Transverse colon (tissue), 4 donors: ENCODE measurements around the gene AP2S1. TPM values are rescaled to one million over a fixed set of nuclear protein-coding genes. Genes with fewer than 3 reads are reported as not detected.
A peak's percentile ranks its signal among the peaks of the same experiment; 100 is the strongest.

Source experiments
- DNase-seq: peaks from one replicate; pipeline ENCODE4 v3.0.0-alpha.2; 2019
- H3K27ac ChIP-seq, 4 donors: fragments of 200-600 bp; sonication (generic); 2 replicates each; pipeline ENCODE4 v1.5.1; 2016 to 2018; ENCODE audit warnings: inconsistent platforms in 4 of 4
- H3K27me3 ChIP-seq: fragments of 200-600 bp; sonication (generic); 2 replicates; pipeline ENCODE4 v1.5.1; 2017; ENCODE audit warnings: inconsistent platforms
- H3K36me3 ChIP-seq, 4 donors: fragments of 200-600 bp; sonication (generic); 2 replicates each; pipeline ENCODE4 v1.5.1; 2017 to 2019; ENCODE audit warnings: inconsistent platforms in 4 of 4
- H3K4me1 ChIP-seq, 4 donors: fragments of 200-600 bp; sonication (generic); 2 replicates each; pipeline ENCODE4 v1.5.1; 2017 to 2020; ENCODE audit warnings: inconsistent platforms in 4 of 4
- H3K4me3 ChIP-seq, 4 donors: fragments of 200-600 bp; sonication (generic); 1 replicate in 1 of 4; 2 replicates in 3 of 4; pipeline versions ENCODE4 v1.5.1 to v1.6.1; 2017 to 2019; ENCODE audit warnings: inconsistent platforms in 4 of 4
- H3K9me3 ChIP-seq, 2 donors: fragments of 200-600 bp; sonication (generic); 2 replicates each; pipeline ENCODE4 v1.5.1; 2017 to 2019; ENCODE audit warnings: inconsistent platforms in 2 of 2
- EP300 ChIP-seq: sonication (generic); formaldehyde crosslinking; IDR thresholded peaks from one replicate; pipeline ENCODE4 v1.6.1; 2017; ENCODE audit warnings: antibody characterized with exemption, low read depth
- POLR2A ChIP-seq: fragments of 450-650 bp; IDR thresholded peaks from one replicate; pipeline ENCODE4 v1.6.1; 2016; ENCODE audit warnings: antibody characterized with exemption, mild to moderate bottlenecking, moderate library complexity
- POLR2AphosphoS5 ChIP-seq, 3 donors: sonication (generic); formaldehyde crosslinking; IDR thresholded peaks; one replicate each; pipeline ENCODE4 v1.6.1; 2016; ENCODE audit warnings: antibody characterized with exemption in 3 of 3
- WGBS, 2 donors: methylation state at CpG; one replicate each; pipeline ENCODE4 v1.1.5; 2018; ENCODE audit warnings: low coverage in 1 of 2; 5-methylcytosine and 5-hydroxymethylcytosine counted together
- in situ Hi-C, 4 donors: fragments of 200-750 bp; cut with MboI; loops; one replicate each; pipeline versions ENCODE4 v1.15.0 to v1.15.1; 2017; ENCODE audit warnings: low sequenced_read_pairs in 3 of 4, low pct_ligation_motif_present in 1 of 4, low pct_unique_long_range_greater_than_20kb in 1 of 4
- intact Hi-C: fragments of 100-400 bp; cut with DNase I; formaldehyde crosslinking; loops from one replicate; pipeline ENCODE4 v1.15.1; 2023; ENCODE audit warnings: low total_unique reads
- total RNA-seq, 4 donors: library from RNA; depleted of rRNA; stranded (reverse); fragments of >200 nt; gene quantifications; one replicate each; pipeline ENCODE4 v1.1.0, GENCODE V29; 2016
- TF ChIP-seq, protein P1 (sequence below), 5 experiments: fragments of 200-600 bp in 3 of 5; fragments of 450-650 bp in 2 of 5; sonication (generic) in 3 of 5; IDR thresholded peaks; 1 replicate in 2 of 5; 2 replicates in 3 of 5; pipeline ENCODE4 v1.5.1; 2016 to 2017; ENCODE audit warnings: antibody characterized with exemption in 5 of 5, inconsistent platforms in 3 of 5, mild to moderate bottlenecking in 2 of 5, moderate library complexity in 1 of 5

AP2S1 gene
- total RNA-seq, 4 donors from 2014 or later, result 50.1 to 96.9 (median 61.2) TPM

DNA sequence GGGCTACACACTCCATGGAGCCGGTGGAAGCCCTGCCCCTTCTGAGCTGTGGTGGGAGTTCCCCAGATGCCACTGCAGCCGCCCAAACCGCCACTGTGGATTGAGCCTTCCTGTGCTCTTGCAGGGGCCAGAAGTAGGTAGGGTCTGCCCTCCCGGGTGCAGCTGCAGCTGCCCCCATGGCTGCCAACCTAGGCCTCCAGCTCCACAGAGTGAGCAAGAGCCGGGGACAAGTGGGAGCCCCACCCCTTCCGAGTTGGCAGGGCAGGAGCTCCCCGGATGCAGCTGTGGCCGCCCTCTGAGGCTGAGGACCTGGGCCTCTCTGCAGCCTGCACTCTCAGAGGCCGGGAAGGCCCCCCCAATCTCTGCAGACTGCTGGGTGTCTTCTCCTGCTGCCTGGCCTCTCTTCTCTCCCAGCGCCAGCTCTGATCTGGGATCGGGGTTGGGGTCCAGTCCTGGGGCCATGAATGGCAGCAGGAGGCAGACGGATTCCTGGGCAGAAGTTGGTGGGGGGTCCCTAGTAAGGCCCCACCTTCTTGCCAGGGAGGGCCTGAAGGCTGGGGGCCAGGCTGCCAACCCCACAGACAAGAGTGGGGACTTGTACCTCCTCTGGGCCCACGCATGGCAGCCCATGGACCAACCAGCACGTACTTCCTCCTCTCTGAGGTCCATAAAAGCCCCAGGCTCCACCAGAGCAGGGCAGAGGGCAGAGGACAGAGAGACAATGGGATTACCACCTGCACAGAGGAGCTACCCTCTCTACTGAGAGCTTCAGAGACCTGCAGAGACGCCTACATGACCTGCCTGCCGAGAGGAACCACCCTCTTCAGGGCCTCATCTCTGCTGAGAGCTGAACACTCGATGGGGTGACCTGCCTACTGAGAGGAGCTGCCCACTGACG, 28.9 kb downstream of the AP2S1 start:
- in situ Hi-C loops (no loop called here), intact Hi-C loops (no loop called here)
- no peaks in the 10 kb centered on the region for H3K9me3 ChIP-seq
- H3K4me3 ChIP-seq, result no peak overlapping the region
- peaks cover 9 to 27% (median 19%) of the 10 kb centered on the region in 4 donors for H3K4me1 ChIP-seq
- DNase-seq, result peak; percentile 67
- H3K27me3 ChIP-seq, result no peaks in the 10 kb centered on the region
- peak overlapping the region; percentile 46 to 79 (median 68) for H3K27ac ChIP-seq
- TF ChIP-seq POLR2A (no peak), POLR2AphosphoS5 (IDR thresholded peaks at IDR 0.05) (no peak)
- H3K36me3 ChIP-seq, result no peaks in the 10 kb centered on the region
- WGBS, 2 donors, result 60% methylated on average over 8 of the region's 18 CpGs; no CpG with 5 or more reads in 1 of the 2 donors

DNA sequence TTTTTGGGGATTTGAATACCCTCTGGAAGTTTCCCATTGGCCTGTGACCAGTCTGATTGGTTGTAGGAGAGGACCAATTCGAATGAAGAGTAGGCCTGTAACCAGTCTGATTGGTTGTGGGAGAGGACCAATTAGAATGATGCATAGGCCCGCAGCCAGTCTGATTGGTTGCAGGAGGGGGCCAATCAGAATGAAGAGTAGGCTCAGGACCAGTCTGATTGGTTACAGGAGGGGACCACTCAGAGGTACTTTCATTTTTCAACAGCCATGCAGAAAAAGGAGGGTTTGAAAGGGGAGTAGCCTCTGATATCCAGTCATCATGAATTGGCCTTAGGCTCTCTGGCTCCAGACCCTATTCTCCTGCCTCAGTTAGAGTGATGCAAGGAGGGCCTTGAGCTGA, 31.8 kb downstream of the AP2S1 start:
- no peak overlapping the region for H3K27ac ChIP-seq
- WGBS, 2 donors, result 96% methylated on average over 2 of the region's 2 CpGs; no CpG with 5 or more reads in 1 of the 2 donors
- intact Hi-C loops (no loop called here), in situ Hi-C loops (no loop called here)
- peaks cover 11 to 37% (median 21%) of the 10 kb centered on the region in 4 donors for H3K4me1 ChIP-seq
- H3K36me3 ChIP-seq, result no peaks in the 10 kb centered on the region
- no peak for DNase-seq
- no peak overlapping the region for H3K4me3 ChIP-seq
- TF ChIP-seq, protein P1, sequence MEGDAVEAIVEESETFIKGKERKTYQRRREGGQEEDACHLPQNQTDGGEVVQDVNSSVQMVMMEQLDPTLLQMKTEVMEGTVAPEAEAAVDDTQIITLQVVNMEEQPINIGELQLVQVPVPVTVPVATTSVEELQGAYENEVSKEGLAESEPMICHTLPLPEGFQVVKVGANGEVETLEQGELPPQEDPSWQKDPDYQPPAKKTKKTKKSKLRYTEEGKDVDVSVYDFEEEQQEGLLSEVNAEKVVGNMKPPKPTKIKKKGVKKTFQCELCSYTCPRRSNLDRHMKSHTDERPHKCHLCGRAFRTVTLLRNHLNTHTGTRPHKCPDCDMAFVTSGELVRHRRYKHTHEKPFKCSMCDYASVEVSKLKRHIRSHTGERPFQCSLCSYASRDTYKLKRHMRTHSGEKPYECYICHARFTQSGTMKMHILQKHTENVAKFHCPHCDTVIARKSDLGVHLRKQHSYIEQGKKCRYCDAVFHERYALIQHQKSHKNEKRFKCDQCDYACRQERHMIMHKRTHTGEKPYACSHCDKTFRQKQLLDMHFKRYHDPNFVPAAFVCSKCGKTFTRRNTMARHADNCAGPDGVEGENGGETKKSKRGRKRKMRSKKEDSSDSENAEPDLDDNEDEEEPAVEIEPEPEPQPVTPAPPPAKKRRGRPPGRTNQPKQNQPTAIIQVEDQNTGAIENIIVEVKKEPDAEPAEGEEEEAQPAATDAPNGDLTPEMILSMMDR (IDR thresholded peaks at IDR 0.05), result no peak
- TF ChIP-seq POLR2AphosphoS5 (IDR thresholded peaks at IDR 0.05) (no peak), EP300 (no peak), POLR2A (no peak)
- no peaks in the 10 kb centered on the region for H3K27me3 ChIP-seq
- H3K9me3 ChIP-seq, result no peaks in the 10 kb centered on the region

DNA sequence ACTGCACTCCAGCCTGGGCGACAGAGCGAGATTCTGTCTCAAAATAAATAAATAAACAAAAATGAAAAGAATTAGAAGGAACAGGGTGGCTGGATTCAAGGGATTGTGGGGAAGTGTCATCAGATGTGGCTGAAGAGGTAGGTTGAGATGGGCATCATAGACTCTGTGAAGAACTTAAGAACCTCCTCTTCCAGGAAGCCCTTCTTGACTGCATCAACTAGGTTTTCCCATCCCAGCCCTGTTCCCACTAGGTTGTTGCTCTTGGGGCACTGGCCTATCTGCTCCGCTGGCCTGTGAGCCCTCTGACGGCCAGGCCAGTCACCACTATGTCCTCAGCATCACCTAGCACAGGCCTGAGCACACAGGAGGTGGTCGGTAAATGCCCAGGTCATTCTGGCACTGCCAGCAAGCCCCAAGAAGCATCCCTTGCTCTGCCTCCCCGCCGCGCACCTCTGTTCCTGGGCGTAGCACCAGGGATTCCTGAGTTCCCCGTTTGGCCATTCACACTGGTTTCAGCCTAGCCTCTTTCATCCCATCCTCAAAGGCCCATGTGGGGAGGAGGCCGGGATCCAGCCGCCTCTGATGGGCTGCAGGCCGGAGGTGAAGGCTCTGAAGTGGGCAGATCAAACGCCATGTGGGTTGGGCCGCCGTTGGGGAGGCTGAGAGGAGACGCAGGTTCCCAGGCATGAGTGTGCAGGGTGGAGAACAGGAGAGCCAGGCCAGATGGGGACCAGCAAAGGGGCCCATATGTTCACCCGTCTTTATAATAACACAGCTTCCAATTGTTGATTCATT, 34.6 kb downstream of the AP2S1 start:
- H3K4me1 ChIP-seq, result peaks cover 8 to 24% (median 11%) of the 10 kb centered on the region in 4 donors
- no peak for DNase-seq
- H3K27ac ChIP-seq, result no peak overlapping the region
- WGBS, 2 donors, result 82 to 90% methylated on average over 6 to 18 of the region's 18 CpGs
- TF ChIP-seq POLR2A, result no peak
- no peak for TF ChIP-seq POLR2AphosphoS5 (IDR thresholded peaks at IDR 0.05)
- no peak for TF ChIP-seq EP300
- TF ChIP-seq, protein P1 (IDR thresholded peaks at IDR 0.05), result no peak
- no peaks in the 10 kb centered on the region for H3K36me3 ChIP-seq
- no peak overlapping the region for H3K4me3 ChIP-seq
- H3K27me3 ChIP-seq, result no peaks in the 10 kb centered on the region
- no peaks in the 10 kb centered on the region for H3K9me3 ChIP-seq
- intact Hi-C loops (no loop called here), in situ Hi-C loops (no loop called here)

DNA sequence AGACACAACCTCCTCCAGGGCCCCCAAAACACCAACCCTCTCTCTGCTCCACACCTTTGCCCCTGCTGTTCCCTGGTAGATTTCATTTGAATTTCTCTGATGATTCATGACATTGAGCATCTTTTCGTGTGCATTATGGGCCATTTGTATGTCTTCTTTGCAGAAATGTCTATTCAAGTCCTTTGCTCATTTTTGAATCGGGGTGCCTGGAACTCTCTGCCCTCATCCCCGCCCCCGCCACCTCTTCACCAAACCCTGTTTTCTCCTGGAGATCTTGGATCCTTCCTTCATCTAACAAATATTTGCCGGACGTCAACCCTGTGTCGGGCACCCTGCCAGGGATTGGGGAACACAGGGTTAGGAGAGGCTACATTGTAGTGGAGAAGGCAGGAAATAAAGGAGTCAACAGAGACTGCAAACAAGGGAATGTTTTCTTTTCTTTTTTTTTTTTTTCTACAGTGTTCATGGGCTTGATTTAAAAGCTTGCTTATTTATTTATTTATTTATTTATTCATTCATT, 36.7 kb downstream of the AP2S1 start:
- intact Hi-C loops, result no loop called here
- TF ChIP-seq, protein P1 (IDR thresholded peaks at IDR 0.05), result no peak
- TF ChIP-seq POLR2A (no peak), POLR2AphosphoS5 (IDR thresholded peaks at IDR 0.05) (no peak), EP300 (no peak)
- Histone ChIP-seq H3K36me3 (no peaks in the 10 kb centered on the region), H3K27me3 (no peaks in the 10 kb centered on the region), H3K27ac (peak overlapping the region in 1 of 4 donors; percentile 3), H3K4me3 (no peak overlapping the region), H3K9me3 (no peaks in the 10 kb centered on the region), H3K4me1 (peaks cover 0 to 12% (median 5%) of the 10 kb centered on the region in 4 donors)
- peak; percentile 61 for DNase-seq
- WGBS, 2 donors, result 15 to 38% methylated on average over 2 to 7 of the region's 7 CpGs
- in situ Hi-C loops, result no loop called here
